ENCODE data around the gene SPECC1. TPM values are rescaled to one million over a fixed set of nuclear protein-coding genes. Genes with fewer than 3 reads are reported as not detected.

The SPECC1 gene
- total RNA-seq, 4 donors from 2014 or later: 22.5 to 36.3 (median 33.2) TPM

DNA sequence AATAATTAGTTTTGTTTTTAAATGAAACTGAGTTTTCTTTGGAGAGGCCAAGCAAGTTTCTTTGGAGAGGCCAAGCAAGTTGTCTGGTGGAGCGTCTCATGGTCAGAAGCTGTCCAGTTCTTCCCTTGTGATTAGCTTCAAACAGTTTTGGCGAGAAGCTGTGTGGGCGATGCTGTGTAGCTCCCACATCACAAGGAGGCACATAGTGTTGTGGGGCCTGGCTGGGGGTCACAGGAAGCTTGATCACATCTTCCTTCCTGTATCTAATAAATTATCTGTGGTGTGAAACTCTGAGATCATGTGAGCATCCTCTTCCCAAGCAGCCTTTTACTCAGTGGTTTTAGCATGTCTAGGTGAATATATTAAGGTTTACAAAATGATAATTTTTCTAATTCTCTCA is 33.9 kb downstream of the SPECC1 start:
- Histone ChIP-seq H3K4me1 (no peaks in the 10 kb centered on the region), H3K9me3 (no peaks in the 10 kb centered on the region), H3K27ac (no peak overlapping the region), H3K4me3 (no peak overlapping the region), H3K27me3 (no peaks in the 10 kb centered on the region), H3K36me3 (no peaks in the 10 kb centered on the region)
- TF ChIP-seq EP300 (IDR thresholded peaks at IDR 0.05): no peak
- no peak for TF ChIP-seq POLR2AphosphoS5 (IDR thresholded peaks at IDR 0.05)
- no peak for TF ChIP-seq POLR2A (IDR thresholded peaks at IDR 0.05)
- TF ChIP-seq, protein P1, sequence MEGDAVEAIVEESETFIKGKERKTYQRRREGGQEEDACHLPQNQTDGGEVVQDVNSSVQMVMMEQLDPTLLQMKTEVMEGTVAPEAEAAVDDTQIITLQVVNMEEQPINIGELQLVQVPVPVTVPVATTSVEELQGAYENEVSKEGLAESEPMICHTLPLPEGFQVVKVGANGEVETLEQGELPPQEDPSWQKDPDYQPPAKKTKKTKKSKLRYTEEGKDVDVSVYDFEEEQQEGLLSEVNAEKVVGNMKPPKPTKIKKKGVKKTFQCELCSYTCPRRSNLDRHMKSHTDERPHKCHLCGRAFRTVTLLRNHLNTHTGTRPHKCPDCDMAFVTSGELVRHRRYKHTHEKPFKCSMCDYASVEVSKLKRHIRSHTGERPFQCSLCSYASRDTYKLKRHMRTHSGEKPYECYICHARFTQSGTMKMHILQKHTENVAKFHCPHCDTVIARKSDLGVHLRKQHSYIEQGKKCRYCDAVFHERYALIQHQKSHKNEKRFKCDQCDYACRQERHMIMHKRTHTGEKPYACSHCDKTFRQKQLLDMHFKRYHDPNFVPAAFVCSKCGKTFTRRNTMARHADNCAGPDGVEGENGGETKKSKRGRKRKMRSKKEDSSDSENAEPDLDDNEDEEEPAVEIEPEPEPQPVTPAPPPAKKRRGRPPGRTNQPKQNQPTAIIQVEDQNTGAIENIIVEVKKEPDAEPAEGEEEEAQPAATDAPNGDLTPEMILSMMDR (IDR thresholded peaks at IDR 0.05): no peak
- 85 to 100% methylated on average over 2 to 3 of the region's 3 CpGs for WGBS, 2 donors (ENCODE audit: low coverage in 1 of 2)
- no peak for ATAC-seq

DNA sequence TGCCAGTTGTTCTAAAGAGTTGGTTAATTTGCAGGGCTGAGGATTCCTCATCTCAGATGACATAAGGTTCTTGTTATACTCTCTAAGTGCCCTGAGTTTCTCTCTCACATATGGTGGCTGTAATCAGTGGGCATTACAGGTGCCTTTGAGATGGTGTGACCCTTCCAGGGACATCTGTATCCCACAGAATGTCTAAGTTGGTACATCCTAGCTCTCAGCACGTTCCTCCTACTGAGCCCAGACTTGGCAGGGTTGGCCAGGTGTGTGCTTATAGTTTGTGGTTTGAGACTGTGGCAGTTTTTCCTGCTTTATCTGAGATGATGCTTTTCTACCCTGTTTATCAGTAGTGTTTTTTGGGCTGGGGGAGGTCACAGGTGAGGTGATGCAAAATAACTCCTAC is 36.3 kb downstream of the SPECC1 start:
- Histone ChIP-seq H3K4me1 (no peaks in the 10 kb centered on the region), H3K36me3 (no peaks in the 10 kb centered on the region), H3K27me3 (no peaks in the 10 kb centered on the region), H3K4me3 (no peak overlapping the region), H3K27ac (no peak overlapping the region), H3K9me3 (no peaks in the 10 kb centered on the region)
- WGBS, 2 donors (ENCODE audit: low coverage in 1 of 2): 33% methylated on average over 1 of the region's 1 CpG; no CpG with 5 or more reads in 1 of the 2 donors
- no peak for ATAC-seq
- no peak for TF ChIP-seq POLR2A (IDR thresholded peaks at IDR 0.05)
- TF ChIP-seq EP300 (IDR thresholded peaks at IDR 0.05): no peak
- TF ChIP-seq, protein P1 (IDR thresholded peaks at IDR 0.05): no peak
- no peak for TF ChIP-seq POLR2AphosphoS5 (IDR thresholded peaks at IDR 0.05)

GRCh38 chr17:20046629-20047028 is 37.5 kb downstream of the SPECC1 start:
- no peak for TF ChIP-seq POLR2AphosphoS5 (IDR thresholded peaks at IDR 0.05)
- no peak for TF ChIP-seq EP300 (IDR thresholded peaks at IDR 0.05)
- TF ChIP-seq POLR2A (IDR thresholded peaks at IDR 0.05): no peak
- TF ChIP-seq, protein P1 (IDR thresholded peaks at IDR 0.05): no peak
- no peaks in the 10 kb centered on the region for H3K27me3 ChIP-seq
- no peak overlapping the region for H3K27ac ChIP-seq
- no peaks in the 10 kb centered on the region for H3K9me3 ChIP-seq
- no peaks in the 10 kb centered on the region for H3K36me3 ChIP-seq
- no peak overlapping the region for H3K4me3 ChIP-seq
- ATAC-seq: no peak
- no peaks in the 10 kb centered on the region for H3K4me1 ChIP-seq
- 61 to 80% methylated on average over 8 of the region's 8 CpGs for whole genome bisulfite sequencing, 2 donors (ENCODE audit: low coverage in 1 of 2)

GRCh38 chr17:20051624-20052023 is 42.5 kb downstream of the SPECC1 start:
- Histone ChIP-seq H3K4me1 (no peaks in the 10 kb centered on the region), H3K27me3 (no peaks in the 10 kb centered on the region), H3K36me3 (peaks cover 0 to 6% of the 10 kb centered on the region in 2 donors), H3K27ac (no peak overlapping the region), H3K9me3 (peaks cover 0 to 7% (median 0%) of the 10 kb centered on the region in 3 donors), H3K4me3 (no peak overlapping the region)
- TF ChIP-seq EP300 (IDR thresholded peaks at IDR 0.05) (no peak), POLR2AphosphoS5 (IDR thresholded peaks at IDR 0.05) (no peak), POLR2A (IDR thresholded peaks at IDR 0.05) (no peak)
- TF ChIP-seq, protein P1 (IDR thresholded peaks at IDR 0.05): no peak
- 85 to 90% methylated on average over 2 of the region's 2 CpGs for WGBS, 2 donors (ENCODE audit: low coverage in 1 of 2)
- no peak for ATAC-seq

DNA sequence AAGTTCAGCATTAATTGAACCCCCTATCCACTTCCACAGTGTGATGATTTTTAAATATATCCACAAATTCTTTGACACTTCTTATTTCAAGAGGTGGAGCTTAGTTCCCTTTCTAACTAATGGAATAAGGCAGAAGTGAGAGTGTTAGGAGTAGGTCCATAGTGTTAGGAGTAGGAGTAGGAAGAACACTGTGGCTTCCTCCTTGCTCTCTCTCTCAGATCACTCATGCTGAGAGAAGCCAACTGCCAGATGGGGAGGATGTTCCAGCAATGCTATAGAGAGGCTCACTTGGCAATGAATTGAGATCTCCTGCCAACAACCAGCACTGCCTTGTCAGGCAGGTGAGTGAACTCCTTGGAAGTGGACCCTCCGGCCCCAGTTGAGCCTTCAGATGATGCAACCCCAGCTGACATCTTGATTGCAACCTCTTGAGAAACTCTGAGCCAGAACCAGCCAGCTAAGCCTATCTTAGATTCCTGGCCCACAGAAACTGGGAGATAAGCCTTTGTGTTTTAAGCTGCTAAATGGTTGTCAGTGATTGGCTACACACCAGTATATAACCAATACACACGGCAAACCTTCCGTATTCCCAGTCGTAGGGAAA is 44.3 kb downstream of the SPECC1 start:
- no peak for ATAC-seq
- WGBS, 2 donors (ENCODE audit: low coverage in 1 of 2): 84 to 91% methylated on average over 3 to 4 of the region's 4 CpGs
- TF ChIP-seq EP300 (IDR thresholded peaks at IDR 0.05) (no peak), POLR2A (IDR thresholded peaks at IDR 0.05) (no peak), POLR2AphosphoS5 (IDR thresholded peaks at IDR 0.05) (no peak)
- TF ChIP-seq, protein P1 (IDR thresholded peaks at IDR 0.05): no peak

More for the DNA sequence above, 44.3 kb downstream of the SPECC1 start:
- no peak overlapping the region for H3K27ac ChIP-seq
- H3K9me3 ChIP-seq: peaks cover 0 to 7% (median 0%) of the 10 kb centered on the region in 3 donors
- no peaks in the 10 kb centered on the region for H3K27me3 ChIP-seq
- H3K4me3 ChIP-seq: no peak overlapping the region
- no peaks in the 10 kb centered on the region for H3K4me1 ChIP-seq
- H3K36me3 ChIP-seq: peaks cover 0 to 6% of the 10 kb centered on the region in 2 donors

All from gastroesophageal sphincter (tissue), 4 donors.